PC-3 (cell line): Measurements from ENCODE around the gene CLUH. TPM values are rescaled to one million over a fixed set of nuclear protein-coding genes. Genes with fewer than 3 reads are reported as not detected.

Experiments used
- ATAC-seq: fragments of 200-7000 bp; cut with Tn5 transposase; 2 replicates; pipeline ENCODE4 v1.9.1; 2020; ENCODE audit warnings: mild to moderate bottlenecking, moderate library complexity
- BruUV-seq: library from RNA; stranded (reverse); fragments of 400-500 nt; replicated peaks from 2 replicates; lab custom pipeline; 2021; lab: Mats Ljungman, UMichigan
- CTCF ChIA-PET: fragments of 300-600 bp; sonication (Branson Sonifier 250); formaldehyde crosslinking; loops from one replicate; lab custom pipeline; 2022; ENCODE audit warnings: antibody characterized with exemption; lab: Charles Lee
- POLR2A ChIA-PET: fragments of 300-600 bp; sonication (Branson Sonifier 250); formaldehyde crosslinking; loops from one replicate; lab custom pipeline; 2022; ENCODE audit warnings: antibody characterized with exemption; ENCODE audit not compliant: unreplicated experiment; lab: Charles Lee
- DNase-seq: peaks from one replicate; pipeline ENCODE4 v3.0.0-alpha.2; 2015
- H2AFZ ChIP-seq: fragments of 300-600 bp; sonication (generic); 2 replicates; pipeline ENCODE4 v1.6.0; 2016; ENCODE audit warnings: antibody characterized with exemption, low read length
- H3F3A ChIP-seq: fragments of 300-600 bp; sonication (generic); one replicate; pipeline ENCODE4 v1.6.0; 2017; ENCODE audit warnings: antibody characterized with exemption, low read length, control low read depth, mild to moderate bottlenecking; ENCODE audit not compliant: unreplicated experiment
- H3K27ac ChIP-seq: fragments of 300-600 bp; sonication (generic); 2 replicates; pipeline ENCODE4 v1.5.1; 2016; ENCODE audit warnings: mild to moderate bottlenecking, low read length
- H3K27me3 ChIP-seq: fragments of 300-600 bp; sonication (generic); 2 replicates; pipeline ENCODE4 v1.6.1; 2016; ENCODE audit warnings: low read length, mixed read lengths
- H3K36me3 ChIP-seq: fragments of 300-600 bp; sonication (generic); 2 replicates; pipeline ENCODE4 v1.6.1; 2016; ENCODE audit warnings: low read depth, mixed run types, low read length, mixed read lengths
- H3K4me1 ChIP-seq: fragments of 300-600 bp; sonication (generic); 2 replicates; pipeline ENCODE4 v1.5.1; 2016; ENCODE audit warnings: low read length; ENCODE audit not compliant: insufficient read depth
- H3K4me2 ChIP-seq: fragments of 300-600 bp; sonication (generic); 2 replicates; pipeline ENCODE4 v1.6.0; 2016; ENCODE audit warnings: low read length
- H3K4me3 ChIP-seq: fragments of 300-600 bp; sonication (generic); 2 replicates; pipeline ENCODE4 v1.5.1; 2016; ENCODE audit warnings: mild to moderate bottlenecking, low read length, mixed read lengths
- H3K79me2 ChIP-seq: fragments of 300-600 bp; sonication (generic); 2 replicates; pipeline ENCODE4 v1.6.1; 2017; ENCODE audit warnings: low read length, mixed read lengths
- H3K9ac ChIP-seq: fragments of 300-600 bp; sonication (generic); 2 replicates; pipeline ENCODE4 v1.6.0; 2016; ENCODE audit warnings: mild to moderate bottlenecking, low read length
- H3K9me2 ChIP-seq: fragments of 300-600 bp; sonication (generic); replicated peaks from 2 replicates; pipeline ENCODE4 v1.6.1; 2016; ENCODE audit warnings: mixed run types, low read length, mixed read lengths
- H3K9me3 ChIP-seq: fragments of 300-600 bp; sonication (generic); 2 replicates; pipeline ENCODE4 v1.6.1; 2016; ENCODE audit warnings: low read length, mixed read lengths
- H4K20me1 ChIP-seq: fragments of 300-600 bp; sonication (generic); 2 replicates; pipeline ENCODE4 v1.6.1; 2016; ENCODE audit warnings: low read length, mixed read lengths
- EZH2 ChIP-seq: fragments of 300-600 bp; sonication (generic); IDR thresholded peaks from one replicate; pipeline ENCODE4 v1.6.1; 2017; ENCODE audit warnings: antibody characterized with exemption, mild to moderate bottlenecking, low read length; ENCODE audit not compliant: unreplicated experiment
- EZH2phosphoT487 ChIP-seq: fragments of 300-600 bp; sonication (generic); IDR thresholded peaks from 2 replicates; pipeline ENCODE4 v1.6.1; 2018; ENCODE audit warnings: mild to moderate bottlenecking, antibody characterized with exemption, low read length, borderline replicate concordance
- intact Hi-C: fragments of 100-400 bp; cut with micrococcal nuclease; formaldehyde crosslinking; loops from 2 replicates; pipeline ENCODE4 v1.9.0; 2023
- total RNA-seq: library from RNA; depleted of rRNA; stranded (reverse); fragments of >200 nt; gene quantifications from 2 replicates; pipeline ENCODE4 v1.2.3, GENCODE V29; 2014
- TF ChIP-seq, protein P1 (sequence below): fragments of 300-600 bp; sonication (generic); conservative IDR thresholded peaks from 2 replicates; pipeline ENCODE4 v1.5.1; 2017; ENCODE audit warnings: antibody characterized with exemption, low read depth, mild to moderate bottlenecking, low read length

The CLUH gene
- total RNA-seq, 1 experiment from 2014 or later = 108 TPM

DNA sequence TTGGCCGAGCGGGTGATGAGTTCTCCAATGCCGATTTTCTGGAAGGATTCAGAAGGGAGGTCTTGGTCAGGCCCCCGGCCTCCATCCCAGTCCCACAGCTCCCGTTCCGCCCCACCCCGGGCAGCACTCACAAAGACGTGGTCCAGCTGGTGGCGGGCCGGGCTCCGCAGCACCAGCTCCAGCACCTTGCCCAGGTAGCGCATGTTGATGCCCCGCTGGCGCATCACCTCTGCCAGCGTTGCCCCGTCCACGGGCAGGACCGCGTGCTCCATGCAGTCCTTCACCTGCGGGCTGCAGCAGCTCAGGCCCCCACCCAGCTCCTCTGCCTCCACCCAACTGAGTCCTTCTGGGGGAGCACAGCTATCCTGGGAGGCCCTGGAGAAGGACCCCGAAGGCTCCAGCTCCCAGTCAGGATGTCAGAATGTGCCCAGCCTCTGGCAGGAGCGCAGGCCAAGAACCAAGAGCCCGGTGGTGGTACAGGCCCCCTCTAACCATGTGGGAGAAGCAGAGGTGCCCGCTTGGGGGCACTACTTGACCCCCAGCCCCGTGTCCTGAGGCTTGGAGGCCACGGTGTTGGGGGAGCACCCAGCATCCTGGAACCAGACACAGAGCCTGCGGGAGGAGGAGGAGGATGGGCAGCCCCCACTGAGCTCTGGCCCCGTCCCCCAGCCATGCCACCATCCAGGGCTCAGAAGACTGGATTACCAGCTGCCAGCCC, 16.2 kb downstream of the CLUH start:
- H3K27me3 ChIP-seq = no peaks in the 10 kb centered on the region
- H3K9ac ChIP-seq = no peak overlapping the region
- no peak for ATAC-seq
- intact Hi-C loops = no loop called here
- ChIA-PET POLR2A (no interaction called here), CTCF (no interaction called here)
- no TSS peak for BruUV-seq
- no peak overlapping the region for H3K27ac ChIP-seq
- H4K20me1 ChIP-seq = no peaks in the 10 kb centered on the region
- no peak overlapping the region for H2AFZ ChIP-seq
- no peaks in the 10 kb centered on the region; the same call in 1 of the 2 replicates for H3K36me3 ChIP-seq
- no peaks in the 10 kb centered on the region for H3K4me1 ChIP-seq
- no peak for DNase-seq
- no peaks in the 10 kb centered on the region for H3F3A ChIP-seq
- TF ChIP-seq, protein P1, sequence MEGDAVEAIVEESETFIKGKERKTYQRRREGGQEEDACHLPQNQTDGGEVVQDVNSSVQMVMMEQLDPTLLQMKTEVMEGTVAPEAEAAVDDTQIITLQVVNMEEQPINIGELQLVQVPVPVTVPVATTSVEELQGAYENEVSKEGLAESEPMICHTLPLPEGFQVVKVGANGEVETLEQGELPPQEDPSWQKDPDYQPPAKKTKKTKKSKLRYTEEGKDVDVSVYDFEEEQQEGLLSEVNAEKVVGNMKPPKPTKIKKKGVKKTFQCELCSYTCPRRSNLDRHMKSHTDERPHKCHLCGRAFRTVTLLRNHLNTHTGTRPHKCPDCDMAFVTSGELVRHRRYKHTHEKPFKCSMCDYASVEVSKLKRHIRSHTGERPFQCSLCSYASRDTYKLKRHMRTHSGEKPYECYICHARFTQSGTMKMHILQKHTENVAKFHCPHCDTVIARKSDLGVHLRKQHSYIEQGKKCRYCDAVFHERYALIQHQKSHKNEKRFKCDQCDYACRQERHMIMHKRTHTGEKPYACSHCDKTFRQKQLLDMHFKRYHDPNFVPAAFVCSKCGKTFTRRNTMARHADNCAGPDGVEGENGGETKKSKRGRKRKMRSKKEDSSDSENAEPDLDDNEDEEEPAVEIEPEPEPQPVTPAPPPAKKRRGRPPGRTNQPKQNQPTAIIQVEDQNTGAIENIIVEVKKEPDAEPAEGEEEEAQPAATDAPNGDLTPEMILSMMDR = no peak
- no peak for TF ChIP-seq EZH2phosphoT487
- TF ChIP-seq EZH2 = no peak
- H3K79me2 ChIP-seq = no peaks in the 10 kb centered on the region
- no peaks in the 10 kb centered on the region for H3K9me2 ChIP-seq
- H3K4me2 ChIP-seq = no peak overlapping the region
- H3K9me3 ChIP-seq = no peaks in the 10 kb centered on the region
- no peak overlapping the region for H3K4me3 ChIP-seq

DNA sequence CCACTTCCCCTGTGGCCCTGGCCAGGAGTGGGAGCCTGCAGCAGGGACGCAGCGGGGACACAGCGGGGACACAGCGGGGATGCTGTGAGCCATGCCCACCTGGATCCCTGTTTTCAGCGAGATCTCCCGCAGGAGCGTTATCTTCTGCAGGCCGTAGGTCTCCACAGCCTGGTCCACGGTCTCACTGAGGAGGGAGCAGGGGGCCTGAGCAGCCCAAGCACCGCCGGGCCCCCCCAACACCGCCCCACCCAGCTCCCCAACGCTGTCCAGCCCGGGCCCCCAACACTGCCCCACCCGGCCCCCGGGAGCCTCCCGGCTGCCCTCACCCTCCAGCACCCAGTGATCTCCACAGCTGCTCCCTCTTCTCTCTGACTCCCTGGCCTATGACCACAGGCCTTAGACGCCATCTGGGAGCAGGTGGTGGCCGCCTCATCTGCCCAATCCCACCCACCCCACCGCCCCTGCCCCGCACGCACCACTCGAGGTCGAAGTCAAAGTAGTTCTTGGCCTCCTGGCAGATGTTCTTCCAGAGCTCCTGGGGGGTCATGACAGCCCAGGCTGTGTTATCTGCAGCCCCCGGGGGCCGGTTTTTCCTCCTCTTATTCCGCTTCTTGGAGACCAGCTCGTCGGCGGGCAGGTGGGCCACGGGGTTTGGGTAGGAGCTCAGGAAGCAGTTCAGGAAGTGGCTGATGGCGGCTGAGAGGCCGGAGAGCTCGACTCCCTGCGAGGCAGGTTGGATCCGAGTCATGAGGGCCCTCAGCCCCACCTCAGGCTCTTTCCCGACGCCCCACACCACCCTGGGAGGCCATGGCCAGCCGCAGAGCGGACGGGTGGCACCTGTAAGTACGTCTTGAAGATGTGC, 17.0 kb downstream of the CLUH start:
- Histone ChIP-seq H4K20me1 (no peaks in the 10 kb centered on the region), H3K4me3 (no peak overlapping the region), H3K4me1 (no peaks in the 10 kb centered on the region), H2AFZ (no peak overlapping the region), H3K4me2 (no peak overlapping the region), H3K27ac (no peak overlapping the region), H3K79me2 (no peaks in the 10 kb centered on the region), H3F3A (no peaks in the 10 kb centered on the region), H3K9ac (no peak overlapping the region), H3K27me3 (no peaks in the 10 kb centered on the region), H3K9me3 (no peaks in the 10 kb centered on the region), H3K9me2 (no peaks in the 10 kb centered on the region), H3K36me3 (no peaks in the 10 kb centered on the region; the same call in 1 of the 2 replicates)
- CTCF ChIA-PET = no interaction called here
- BruUV-seq = no TSS peak
- DNase-seq = no peak
- intact Hi-C loops = no loop called here
- no peak for ATAC-seq
- POLR2A ChIA-PET = interaction anchor here (0.6 kb wide), 1 partner anchor 9 kb away, joined by 9 read pairs; no protein-coding TSS in a partner anchor
- TF ChIP-seq EZH2 = no peak
- TF ChIP-seq, protein P1 = no peak
- TF ChIP-seq EZH2phosphoT487 = no peak
